ENCODE data around the gene ADAMTS12. TPM values are rescaled to one million over a fixed set of nuclear protein-coding genes. Genes with fewer than 3 reads are reported as not detected.
"Not testable (repeated sequence)": the region's sequence is repeated elsewhere in the genome, so short reads cannot be mapped to it uniquely, and the experiment has no call there.

The ADAMTS12 gene
- total RNA-seq, 1 donor from 2014 or later = 1.2 TPM

DNA sequence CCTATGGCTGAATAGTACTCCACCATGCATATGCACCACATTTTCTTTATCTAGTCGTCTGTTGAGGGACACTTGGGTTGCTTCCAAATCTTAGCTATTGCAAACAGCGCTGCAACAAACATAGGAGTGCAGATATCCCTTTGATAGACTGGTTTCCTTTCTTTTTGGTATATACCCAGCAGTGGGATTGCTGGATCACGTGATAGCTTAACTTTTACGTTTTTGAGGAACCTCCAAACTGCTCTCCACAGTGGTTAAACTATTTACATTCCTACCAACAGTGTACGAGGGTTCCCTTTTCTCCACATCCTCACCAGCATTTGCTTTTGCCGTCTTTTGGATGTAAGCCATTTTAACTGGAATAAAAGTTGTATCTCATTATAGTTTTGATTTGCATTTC is 308.5 kb downstream of the ADAMTS12 start:
- no peak for DNase-seq

DNA sequence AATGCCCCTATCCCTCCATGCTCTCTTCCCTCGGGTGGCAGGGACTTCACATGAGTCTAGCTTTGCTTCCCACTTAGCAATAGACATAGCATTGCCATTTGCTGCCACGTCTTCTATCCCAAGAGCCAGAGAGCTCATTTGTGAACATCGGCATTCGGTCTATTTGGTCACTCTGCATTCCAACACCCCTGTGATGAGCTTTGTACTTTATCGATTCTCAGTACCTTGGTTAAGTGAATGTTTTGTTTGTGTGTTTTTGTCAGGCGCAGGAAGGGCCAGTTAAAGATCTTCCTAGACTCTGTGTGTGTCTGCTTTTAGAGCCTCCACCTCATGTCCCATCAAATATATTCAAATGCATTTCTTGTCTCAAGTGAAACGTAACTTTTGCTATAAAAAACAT is 309.4 kb downstream of the ADAMTS12 start:
- no peak for DNase-seq

DNA sequence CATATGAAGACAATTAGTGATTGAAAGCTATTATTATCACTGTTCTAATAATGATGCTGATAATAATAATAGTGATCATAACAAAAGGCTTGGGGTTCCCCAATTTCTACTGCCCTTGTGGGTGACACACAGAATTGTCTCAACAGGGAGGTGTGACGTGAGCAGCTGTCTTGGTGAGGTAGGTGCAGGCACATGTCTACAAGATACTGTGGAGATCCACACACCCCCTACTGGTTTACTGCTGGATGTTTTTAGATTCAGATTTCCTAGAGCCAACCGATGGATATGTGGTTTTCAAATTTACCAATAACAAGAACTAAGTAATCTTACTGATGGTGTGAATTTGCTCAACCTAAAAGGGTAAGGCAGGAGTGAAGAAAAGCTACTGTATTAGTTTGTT is 312.0 kb downstream of the ADAMTS12 start:
- DNase-seq = no peak

DNA sequence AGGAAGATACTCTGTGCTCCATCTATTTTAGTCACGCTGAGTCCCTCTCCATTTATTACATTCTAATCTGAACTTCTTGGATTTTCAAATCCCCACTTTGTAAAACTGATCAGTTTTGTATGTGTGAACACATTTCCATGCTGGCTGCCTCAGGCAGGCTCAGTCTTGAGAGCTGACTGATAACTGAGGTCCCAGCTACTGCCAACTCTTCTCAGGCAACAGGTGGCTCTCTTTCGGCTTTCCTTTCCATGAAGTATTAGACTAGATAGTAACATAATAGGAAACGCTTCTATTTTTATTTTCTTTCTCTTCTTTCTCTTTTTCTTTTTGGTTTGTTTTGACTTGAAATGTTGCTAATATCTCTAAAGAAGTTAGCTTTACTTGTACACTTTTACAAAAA is 312.6 kb downstream of the ADAMTS12 start:
- DNase-seq = no peak

DNA sequence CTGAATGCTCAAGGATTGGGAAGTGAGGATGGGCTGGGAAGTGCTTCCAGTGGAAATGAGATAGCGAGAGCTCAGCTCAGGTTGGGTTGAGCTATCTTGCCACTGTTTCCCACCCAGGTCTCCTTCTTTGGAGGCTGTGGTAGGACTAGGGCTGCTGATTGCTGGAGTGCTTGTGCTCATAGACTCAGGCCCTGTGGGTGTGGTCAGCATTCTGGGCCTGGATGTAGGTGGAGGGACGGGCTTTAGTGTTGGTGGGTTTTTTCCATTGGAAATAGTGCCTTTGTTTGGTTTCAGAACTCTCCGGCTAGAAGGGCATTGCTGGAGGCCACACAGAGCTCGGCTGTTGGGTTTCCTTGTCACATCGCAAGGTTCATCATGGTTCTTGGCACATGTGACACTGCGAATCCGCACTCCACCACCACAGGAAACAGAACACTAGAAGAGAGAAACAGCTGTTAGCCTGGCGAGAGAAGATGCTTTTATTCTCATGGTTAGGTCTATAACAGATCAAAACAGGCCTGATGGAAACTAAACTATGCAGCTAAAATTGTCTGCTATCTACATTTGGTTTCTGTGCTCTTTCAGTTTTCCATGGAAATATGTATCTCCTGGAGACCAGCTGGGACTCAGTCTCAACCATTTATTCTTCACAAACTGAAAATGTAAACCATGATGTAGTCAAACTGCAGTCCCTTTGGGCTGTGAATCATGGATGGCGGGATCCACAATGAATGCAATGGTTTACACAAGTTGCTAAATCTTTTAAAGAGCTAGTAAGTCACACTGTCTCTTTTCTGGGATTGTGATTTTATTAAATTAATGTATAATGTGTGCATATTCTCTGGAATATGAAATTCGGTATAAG is 314.8 kb downstream of the ADAMTS12 start:
- no peak for DNase-seq

DNA sequence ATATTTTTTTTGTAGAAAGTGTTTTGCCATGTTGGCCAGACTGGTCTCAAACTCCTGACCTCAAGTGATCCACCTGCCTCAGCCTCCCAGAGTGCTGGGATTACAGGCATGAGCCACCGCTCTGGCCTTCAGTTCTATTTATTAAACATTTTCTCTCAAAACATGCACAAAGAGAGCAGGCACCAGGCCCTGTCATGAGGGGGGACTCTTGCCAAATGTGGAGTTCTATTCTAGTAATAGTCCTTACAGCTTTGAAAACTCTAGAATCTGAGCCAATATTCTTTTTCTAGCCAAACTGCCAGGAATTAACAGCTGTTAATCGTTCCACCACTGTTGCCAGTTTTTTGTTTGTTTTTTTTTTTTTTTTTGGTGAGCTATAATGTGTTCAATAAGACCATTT is 326.5 kb downstream of the ADAMTS12 start:
- no peak for DNase-seq

DNA sequence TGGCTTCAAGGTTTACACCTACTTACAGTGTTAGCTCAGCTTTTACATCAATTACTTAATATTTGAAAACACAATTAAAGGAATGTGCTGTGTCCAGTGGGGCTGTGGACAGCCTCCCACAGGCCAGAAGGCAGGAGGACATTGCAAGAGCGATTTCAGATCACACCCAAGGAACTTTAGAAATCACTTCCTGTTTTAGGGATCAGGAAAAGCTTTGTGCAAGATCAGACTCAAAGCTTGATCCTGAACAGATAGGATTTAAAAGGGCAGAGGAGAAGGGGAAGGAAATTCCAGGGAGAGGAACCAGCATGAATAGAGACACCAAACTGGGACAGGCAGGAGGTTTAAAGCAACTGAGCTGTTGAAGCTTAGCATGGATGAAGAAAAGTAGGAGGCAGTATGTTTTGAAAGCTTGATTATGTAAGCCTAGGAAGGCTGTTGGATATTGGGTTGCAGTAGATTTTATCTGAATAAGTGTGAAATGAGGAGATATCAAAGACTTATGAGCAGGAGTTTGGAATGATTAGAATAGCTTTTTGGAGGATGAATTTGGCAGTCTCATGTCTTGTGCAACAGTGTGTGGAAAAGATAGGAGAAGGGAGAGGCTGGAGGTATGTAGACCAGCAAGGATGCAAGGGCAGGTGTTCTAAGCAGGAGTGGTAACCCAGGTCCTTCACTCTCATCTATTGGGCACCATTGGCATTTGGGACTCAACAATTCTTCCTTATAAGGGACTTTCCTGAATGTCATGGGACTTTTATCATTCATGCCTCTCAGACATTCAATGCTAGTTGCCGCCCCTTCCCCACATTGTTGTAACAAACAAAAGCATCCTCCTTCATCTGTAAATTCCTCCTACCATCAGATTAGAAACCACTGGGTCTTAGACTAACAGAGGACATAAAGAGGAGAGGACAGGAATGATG is 327.5 kb downstream of the ADAMTS12 start:
- DNase-seq = no peak

DNA sequence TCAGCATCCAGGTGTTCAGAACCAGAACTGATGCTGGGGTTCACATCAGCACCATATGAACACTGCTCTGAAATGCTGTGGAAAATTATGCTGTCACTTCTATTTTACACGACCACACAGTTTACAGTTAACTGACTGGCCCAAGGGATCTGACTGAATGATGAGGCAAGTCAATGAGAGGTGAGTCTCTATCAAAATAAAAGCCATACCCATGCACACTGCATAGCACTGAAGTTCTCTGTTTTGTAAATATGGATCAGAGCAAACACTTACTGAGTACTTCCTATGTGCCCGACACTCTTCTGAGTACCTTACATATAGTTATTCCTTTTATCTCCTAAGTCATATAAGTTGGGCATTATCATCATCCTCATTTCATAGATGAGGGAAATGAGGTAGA is 328.3 kb downstream of the ADAMTS12 start:
- DNase-seq = no peak

DNA sequence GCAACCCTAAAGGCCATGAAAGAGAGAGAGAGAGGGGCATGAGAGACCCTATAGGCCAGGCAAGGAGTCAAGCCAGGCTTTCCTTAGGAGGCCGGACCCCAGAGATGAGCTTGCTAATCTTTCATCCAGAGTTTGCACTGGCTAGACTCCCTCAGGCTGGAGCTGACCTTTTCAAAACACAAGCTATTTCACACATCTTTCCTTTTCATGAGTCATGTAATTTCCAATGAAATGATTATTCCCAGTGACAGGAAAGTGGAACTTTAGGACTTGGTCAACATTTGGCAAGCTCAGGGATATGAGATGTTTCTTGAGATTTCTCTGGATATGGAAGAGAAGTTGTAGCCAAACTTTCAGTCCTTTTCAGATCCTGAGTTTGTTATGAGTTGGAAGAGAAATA is 333.3 kb downstream of the ADAMTS12 start:
- no peak for DNase-seq

DNA sequence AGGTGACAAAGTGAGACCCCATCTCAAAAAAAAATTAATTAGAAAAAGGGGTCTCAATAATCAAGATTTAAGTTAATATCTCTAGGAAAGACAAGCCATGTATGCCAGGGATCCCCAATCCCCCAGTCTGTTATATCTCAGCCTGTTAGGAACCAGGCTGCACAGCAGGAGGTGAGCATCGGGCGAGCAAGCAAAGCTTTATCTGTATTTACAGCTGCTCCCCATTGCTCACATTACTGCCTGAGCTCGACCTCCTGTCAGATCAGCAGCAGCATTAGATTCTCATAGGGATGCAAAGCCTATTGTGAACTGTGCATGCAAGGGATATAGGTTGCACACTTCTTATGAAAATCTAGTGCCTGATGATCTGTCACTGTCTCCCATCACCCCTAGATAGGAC is 334.2 kb downstream of the ADAMTS12 start:
- DNase-seq = no peak

DNA sequence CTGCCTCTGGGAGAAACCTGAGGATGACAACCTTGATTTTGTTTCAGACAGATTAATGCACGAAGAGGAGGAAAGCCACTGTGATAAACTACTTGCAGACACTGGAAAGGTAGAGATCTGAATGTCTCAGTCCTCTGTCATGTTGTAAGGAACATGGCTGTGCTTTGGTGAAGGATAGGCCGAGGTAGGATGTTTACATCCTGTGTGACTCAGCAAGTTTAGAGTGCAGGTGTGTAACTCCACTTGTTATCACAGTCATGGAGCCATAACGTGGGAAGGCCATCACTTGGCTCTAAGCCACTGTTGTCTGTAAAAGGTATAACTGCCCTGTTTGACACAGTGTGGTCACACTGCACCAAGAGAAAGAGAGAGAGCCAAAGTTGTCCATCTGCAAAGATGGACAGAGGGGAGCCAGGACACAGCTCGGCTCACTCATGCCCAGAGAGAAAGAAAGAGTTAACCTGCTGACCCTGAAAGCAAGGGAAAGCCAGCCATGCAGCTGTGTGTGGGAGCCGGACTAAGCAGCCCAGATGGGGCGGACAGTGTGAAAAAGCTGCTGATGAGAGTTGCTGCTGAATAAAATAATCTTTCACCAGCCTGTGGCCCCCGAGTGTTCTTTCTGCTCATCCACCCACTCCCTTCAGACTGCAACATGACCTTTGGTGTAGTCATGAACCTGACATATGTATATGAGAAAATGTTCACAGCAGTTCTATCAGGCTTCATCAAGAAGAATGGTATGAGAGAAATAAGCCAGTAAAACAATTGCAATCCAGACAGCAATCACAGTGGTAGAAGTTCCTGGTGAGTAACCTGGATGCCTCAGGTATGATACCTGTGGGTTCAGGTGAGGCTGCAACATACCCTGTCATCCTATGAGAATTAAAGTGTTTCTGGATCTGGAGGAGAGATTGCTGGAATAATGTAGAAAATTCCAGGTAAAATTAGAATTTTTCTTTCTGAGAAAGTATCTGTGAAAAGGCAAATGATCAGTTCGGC is 335.2 kb downstream of the ADAMTS12 start:
- DNase-seq = no peak

DNA sequence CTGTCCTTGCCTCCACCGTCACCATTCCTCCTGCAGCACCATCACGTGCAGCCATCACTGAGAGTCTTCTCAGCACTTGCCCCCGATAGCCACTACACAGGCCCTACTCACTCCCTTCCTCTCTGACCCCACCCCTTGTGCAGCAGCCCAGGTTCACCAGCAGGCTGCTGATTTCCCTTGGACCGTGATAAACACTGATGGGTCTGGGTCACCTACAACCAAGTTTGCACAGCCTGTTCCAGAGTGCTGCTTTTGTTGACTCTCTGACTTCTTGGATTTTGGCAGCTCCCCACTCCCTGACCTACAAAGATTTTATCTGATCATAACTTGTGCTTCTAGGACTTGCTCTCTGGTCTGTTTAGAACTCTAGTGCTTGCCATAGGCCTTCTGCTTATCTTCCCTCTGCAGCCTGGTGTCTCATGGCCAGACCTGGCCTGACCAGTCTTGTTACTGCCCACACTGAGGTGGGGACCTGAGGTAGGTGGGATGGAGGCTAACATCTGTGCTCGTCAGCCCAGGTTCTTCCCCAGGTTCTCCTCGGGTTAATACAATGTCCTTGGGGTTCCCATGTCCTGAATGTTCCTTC is 341.7 kb downstream of the ADAMTS12 start:
- DNase-seq = no peak

DNA sequence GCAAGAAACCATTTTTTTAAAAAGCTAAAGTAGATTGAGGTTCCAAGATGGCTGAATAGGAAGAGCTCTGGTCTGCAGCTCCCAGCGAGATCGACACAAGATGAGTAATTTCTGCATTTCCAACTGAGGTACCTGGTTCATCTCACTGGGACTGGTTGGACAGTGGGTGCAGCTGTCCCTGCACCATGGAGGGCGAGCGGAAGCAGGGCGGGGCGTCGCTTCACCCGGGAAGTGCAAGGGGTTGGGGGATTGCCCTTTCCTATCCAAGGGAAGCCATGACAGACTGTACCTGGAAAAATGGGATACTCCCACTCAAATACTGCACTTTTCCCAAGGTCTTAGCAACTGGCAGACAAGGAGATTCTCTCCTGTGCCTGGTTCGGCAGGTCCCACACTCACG is 352.0 kb downstream of the ADAMTS12 start:
- not testable (repeated sequence) for DNase-seq

DNA sequence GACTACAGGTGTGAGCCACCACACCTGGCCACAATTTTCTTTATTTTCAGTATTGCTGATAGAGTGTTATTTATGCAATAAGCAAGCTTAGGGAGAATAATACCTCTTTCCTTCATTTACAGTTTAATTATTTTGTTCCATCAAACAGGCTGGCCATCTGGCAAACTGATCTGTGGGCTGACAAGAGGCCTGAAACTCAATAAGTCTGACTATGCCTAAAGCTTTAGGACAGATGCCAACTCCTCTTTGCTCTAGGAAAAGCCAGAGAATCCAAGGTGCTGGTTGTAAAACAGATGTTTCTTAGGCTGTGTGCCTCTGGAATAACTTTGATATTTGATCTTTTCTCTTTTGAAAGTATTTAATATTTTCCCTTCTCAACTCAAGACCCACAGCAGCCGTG is 352.6 kb downstream of the ADAMTS12 start:
- no peak for DNase-seq

DNA sequence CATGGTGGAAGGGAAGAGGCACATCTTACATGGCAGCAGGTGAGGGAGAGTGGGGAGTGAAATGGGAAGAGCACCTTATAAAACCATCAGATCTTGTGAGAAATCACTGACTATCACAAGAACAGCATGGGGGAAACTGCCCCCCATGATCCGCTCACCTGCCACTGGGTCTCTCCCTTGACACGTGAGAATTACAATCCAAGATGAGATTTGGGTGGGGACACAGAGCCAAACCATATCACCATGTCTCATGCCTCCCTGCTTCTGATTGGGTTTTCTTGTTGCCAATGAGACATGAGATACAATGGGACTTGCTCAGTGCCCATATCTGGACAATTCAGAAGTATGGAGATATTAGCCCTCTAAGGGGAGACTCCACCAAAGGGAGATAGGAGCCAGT is 353.6 kb downstream of the ADAMTS12 start:
- no peak for DNase-seq

DNA sequence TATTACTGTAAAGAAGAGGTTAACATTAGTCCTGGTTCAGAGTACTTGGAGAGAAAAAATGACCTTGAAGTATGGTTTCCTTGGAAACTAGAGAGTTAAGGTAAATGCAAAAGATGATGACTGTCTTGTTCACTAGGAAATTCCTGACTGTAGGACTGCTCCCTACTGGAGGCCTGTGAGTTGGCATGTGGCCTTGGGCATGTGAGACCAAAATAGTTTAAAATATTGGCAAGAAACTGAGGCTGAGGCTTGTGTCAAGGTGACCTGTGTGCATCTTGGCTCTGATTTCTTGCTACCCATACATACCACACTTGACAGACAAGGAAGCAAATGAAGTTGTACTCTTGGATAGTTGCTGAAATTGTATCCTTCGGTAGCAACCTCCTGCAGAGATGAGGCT is 354.6 kb downstream of the ADAMTS12 start:
- DNase-seq = no peak

DNA sequence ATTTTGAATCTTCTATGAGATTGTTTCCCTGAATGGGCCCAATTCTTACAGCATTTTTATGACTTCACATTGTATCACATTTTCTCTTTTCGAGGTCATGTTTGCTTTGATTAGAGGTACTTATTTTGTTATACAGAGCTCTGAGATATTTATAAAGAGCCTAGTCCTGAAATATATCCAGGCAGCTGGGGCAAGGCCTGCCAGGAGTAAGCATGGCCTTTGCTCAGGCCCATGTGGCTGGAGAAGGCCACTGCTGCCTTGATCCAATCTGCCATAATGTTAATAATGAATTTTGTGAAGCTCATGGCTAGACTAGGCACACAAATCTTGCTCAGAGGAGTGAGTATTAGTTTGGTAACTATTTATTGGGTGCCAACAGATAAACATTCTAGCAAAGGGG is 355.0 kb downstream of the ADAMTS12 start:
- no peak for DNase-seq

DNA sequence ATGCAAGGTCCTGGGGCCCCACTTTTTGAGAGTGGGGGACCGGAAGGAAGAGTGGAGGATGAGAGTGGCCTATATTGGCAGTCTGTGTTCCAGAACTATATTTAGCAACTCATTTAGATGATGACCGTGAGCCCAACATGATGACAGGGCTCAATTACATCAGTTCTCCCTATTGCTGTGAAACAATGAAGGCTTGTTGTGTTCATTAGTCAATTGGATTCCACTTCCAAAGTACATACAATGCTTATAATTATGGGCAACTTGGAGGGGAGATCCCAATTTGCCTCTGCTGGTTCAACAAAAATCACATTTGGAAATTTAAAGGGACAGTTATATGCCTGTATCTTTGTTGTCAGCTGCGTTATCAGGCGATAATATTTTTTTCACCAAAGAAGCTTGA is 360.0 kb downstream of the ADAMTS12 start:
- DNase-seq = no peak

DNA sequence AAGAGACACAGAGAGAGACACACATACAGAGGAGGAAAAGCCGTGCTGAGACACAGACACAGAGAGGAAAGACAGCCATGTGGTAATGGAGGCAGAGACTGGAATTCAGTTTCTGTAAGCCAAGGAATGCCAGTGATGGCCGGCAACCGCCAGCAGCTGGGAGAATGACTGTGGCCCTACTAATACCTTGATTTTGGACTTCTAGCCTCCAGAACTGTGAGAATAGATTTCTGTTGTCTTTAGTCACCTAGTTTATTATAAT is 360.8 kb downstream of the ADAMTS12 start:
- DNase-seq = no peak

DNA sequence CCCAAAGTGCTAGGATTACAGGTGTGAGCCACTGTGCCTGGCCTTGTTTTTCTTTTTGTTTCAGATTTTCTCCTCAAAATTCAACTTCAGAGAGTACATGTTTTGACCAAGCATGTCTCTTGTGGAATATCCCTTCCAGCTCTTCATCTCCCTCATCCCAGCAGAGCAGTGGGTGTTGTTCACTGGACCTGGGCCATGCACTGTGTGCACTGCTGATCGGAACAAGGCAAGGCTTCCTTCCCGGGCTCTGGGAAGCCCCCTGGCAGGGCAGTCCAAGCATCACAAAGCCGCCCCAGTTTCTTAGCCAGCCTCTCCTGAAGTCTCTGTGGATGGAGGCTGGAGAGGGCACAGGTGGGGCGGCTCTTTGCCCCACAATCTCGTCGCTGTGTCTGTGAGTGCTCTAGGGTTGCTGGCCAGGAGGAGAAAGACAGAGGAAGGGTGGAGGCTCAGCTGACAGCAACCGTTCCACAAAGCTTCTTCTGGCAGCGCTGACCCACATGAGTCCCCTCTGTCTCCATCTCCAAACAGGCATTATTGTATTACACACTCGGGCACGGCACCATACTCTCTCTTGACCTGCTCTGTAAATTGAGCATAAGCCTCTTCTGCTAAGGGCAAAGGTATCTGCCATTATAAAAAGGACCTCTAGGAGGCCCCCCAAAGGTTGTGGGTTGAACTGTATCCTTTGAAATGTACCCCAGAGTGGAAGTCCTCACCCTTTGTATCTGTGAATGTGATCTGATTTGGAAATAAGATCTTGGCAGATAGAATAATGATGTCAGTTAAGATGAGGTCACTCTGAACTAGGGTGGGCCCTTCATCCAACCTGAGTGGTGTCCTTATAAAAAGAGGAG is 361.4 kb downstream of the ADAMTS12 start:
- DNase-seq = no peak

DNA sequence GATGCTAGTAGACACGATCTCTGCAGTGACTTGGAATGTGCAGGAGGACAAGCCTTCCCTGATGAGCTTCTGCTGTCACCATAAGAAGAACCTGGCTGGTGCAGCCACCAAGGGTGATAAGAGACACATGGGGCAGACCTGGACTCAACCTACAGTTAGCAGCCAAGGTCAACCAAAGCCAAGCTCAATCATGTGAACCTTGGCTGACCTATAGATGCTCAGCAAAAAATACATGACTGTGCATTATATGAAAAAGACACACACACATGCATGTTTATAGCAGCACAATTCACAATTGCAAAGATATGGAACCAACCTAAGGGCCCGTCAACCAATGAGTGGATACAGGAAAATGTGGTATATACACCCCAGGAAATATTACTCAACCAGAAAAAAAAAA is 364.1 kb downstream of the ADAMTS12 start:
- no peak for DNase-seq
